ENCODE results near the gene MFSD6. TPM values are rescaled to one million over a fixed set of nuclear protein-coding genes. Genes with fewer than 3 reads are reported as not detected.

Gene MFSD6
- total RNA-seq, 6 experiments from 2014 or later, result 3.2 to 10.4 (median 9.5) TPM

DNA sequence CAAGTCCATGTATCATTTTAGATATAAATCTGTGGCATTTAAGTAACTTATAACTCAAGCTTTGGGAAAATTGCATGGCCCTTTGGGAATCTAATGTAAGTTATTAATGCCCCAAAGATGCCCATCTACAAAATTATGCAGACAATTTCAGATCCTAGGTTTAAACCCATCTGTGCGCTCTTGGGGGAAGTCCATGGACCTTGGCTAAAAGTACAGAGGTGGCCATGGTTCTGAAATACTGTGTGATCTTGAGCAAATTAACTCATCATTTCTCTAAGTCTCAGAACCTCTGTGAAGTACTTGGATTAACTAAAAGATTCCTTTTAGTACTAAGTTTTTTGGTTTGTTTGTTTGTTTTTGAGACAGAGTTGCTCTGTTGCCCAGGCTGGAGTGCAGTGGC, 45.3 kb upstream of the MFSD6 start:
- no peak for DNase-seq
- Mint-ChIP-seq H3K36me3 (ENCODE audit: low read depth) (no peaks in the 10 kb centered on the region), H3K27ac (no peak overlapping the region), H3K9me3 (no peaks in the 10 kb centered on the region), H3K4me1 (ENCODE audit: low read depth) (peaks cover 17% of the 10 kb centered on the region), H3K4me3 (no peak overlapping the region), H3K27me3 (ENCODE audit: insufficient read depth) (no peaks in the 10 kb centered on the region)
- TF ChIP-seq, protein P1, sequence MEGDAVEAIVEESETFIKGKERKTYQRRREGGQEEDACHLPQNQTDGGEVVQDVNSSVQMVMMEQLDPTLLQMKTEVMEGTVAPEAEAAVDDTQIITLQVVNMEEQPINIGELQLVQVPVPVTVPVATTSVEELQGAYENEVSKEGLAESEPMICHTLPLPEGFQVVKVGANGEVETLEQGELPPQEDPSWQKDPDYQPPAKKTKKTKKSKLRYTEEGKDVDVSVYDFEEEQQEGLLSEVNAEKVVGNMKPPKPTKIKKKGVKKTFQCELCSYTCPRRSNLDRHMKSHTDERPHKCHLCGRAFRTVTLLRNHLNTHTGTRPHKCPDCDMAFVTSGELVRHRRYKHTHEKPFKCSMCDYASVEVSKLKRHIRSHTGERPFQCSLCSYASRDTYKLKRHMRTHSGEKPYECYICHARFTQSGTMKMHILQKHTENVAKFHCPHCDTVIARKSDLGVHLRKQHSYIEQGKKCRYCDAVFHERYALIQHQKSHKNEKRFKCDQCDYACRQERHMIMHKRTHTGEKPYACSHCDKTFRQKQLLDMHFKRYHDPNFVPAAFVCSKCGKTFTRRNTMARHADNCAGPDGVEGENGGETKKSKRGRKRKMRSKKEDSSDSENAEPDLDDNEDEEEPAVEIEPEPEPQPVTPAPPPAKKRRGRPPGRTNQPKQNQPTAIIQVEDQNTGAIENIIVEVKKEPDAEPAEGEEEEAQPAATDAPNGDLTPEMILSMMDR (IDR thresholded peaks at IDR 0.05), result no peak

DNA sequence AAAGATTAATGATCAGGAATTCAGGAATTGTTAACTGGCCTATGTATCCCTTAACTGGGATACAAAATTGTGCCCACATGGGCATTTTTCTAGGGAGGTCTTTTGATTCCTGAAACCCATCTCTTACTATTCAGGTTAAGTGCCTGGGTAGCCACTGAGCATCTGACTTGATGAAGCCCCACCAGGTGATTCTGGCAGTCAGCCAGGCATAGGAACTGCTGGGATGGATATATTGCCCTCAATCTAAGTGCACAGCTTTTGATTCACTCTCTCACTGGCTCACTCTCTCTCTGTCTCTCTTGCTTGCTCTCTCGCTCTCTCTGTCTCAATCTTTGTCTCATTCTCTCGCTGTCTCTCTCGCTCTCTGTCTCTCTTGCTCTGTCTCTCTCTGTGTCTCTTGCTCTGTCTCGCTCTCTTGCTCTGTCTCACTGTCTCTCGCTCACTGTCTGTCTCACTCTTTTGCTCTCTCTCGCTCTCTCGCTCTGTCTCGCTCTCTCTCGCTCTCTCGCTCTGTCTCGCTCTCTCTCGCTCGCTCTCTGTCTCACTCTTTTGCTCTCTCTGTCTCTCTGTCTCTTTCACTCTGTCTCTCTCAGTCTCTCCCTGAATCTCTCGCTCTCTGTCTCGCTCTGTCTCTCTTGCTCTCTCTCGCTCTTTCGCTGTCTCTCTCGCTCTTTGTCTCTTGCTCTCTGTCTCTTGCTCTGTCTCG, 42.5 kb upstream of the MFSD6 start:
- Mint-ChIP-seq H3K27me3 (ENCODE audit: insufficient read depth) (no peaks in the 10 kb centered on the region), H3K4me3 (no peak overlapping the region), H3K4me1 (ENCODE audit: low read depth) (no peaks in the 10 kb centered on the region), H3K27ac (no peak overlapping the region), H3K9me3 (no peaks in the 10 kb centered on the region), H3K36me3 (ENCODE audit: low read depth) (peaks cover 5% of the 10 kb centered on the region; the same call in 1 of the 2 replicates)
- TF ChIP-seq, protein P1 (IDR thresholded peaks at IDR 0.05), result no peak
- no peak for DNase-seq

DNA sequence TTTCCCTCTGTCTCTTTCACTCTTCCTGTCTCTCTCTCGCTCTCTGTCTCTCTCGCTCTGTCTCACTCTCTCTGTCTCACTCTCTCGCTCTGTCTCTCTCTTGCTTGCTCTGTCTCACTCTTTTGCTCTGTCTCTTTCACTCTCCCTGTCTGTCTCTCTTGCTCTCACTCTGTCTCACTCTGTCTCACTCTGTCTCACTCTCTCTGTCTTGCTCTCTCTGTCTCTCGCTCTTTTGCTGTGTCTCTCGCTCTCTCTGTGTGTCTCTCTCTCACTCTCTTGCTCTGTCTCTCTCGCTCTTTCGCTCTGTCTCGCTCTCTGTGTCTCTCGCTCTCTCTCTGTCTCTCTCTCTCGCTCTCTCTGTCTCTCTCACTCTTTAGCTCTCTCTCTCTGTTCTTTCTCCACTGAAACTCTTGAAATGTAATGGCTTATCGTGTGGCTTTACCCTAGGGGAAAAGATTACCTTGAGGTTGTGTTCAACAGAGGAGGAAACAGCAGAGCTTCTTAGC, 41.9 kb upstream of the MFSD6 start:
- TF ChIP-seq, protein P1 (IDR thresholded peaks at IDR 0.05), result no peak

DNA sequence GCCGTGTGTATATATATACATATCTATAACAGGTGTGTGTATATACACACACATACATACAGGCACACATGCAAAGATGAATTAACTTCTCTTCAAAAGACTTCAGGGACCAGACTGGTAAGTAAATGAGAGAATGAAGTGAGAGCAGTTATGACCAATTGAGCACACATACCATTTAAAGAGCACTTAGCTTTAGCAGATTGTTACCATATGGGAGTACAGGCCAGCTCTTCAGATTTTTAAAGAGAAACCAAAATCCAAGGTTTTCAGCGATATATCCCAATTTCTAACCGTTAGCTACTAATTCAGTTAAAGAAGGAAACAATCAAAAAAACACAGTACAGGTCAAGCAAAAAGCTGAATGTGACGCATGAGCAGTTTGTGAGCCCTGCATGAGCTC, 41.1 kb upstream of the MFSD6 start:
- TF ChIP-seq, protein P1 (IDR thresholded peaks at IDR 0.05), result no peak
- Mint-ChIP-seq H3K4me1 (ENCODE audit: low read depth) (peaks cover 2% of the 10 kb centered on the region; the same call in 1 of the 2 replicates), H3K27ac (no peak overlapping the region), H3K36me3 (ENCODE audit: low read depth) (peaks cover 5% of the 10 kb centered on the region; the same call in 1 of the 2 replicates), H3K4me3 (no peak overlapping the region), H3K27me3 (ENCODE audit: insufficient read depth) (no peaks in the 10 kb centered on the region), H3K9me3 (no peaks in the 10 kb centered on the region)
- no peak for DNase-seq

More for the DNA sequence above, 41.9 kb upstream of the MFSD6 start:
- Mint-ChIP-seq H3K36me3 (ENCODE audit: low read depth) (peaks cover 5% of the 10 kb centered on the region; the same call in 1 of the 2 replicates), H3K27me3 (ENCODE audit: insufficient read depth) (no peaks in the 10 kb centered on the region), H3K4me3 (no peak overlapping the region), H3K4me1 (ENCODE audit: low read depth) (no peaks in the 10 kb centered on the region), H3K27ac (no peak overlapping the region), H3K9me3 (no peaks in the 10 kb centered on the region)
- DNase-seq, result no peak

DNA sequence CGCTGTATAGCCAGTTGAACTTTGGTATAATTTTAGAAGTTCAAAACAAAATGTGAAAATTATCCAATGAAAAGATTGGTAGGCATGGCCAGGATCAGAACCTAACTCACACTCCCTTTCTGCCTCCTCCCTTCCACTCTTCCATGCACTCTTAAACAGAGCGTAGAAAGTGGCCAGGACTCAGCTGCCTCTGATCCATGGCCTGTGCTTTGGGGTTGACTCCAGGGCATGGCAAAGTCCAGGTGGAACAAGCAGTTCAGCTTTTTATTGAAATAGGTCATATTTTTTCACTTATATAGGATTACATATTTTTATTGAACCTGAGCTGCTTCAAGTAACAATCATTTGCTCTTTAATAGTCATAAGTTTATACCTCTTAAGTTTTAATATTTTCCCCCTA, 38.5 kb upstream of the MFSD6 start:
- H3K36me3 Mint-ChIP-seq (ENCODE audit: low read depth), result peaks cover 5% of the 10 kb centered on the region; the same call in 1 of the 2 replicates
- TF ChIP-seq, protein P1 (IDR thresholded peaks at IDR 0.05), result no peak
- H3K9me3 Mint-ChIP-seq, result no peaks in the 10 kb centered on the region
- peaks cover 5% of the 10 kb centered on the region; the same call in 1 of the 2 replicates for H3K4me1 Mint-ChIP-seq (ENCODE audit: low read depth)
- no peak for DNase-seq
- H3K27ac Mint-ChIP-seq, result no peak overlapping the region
- H3K27me3 Mint-ChIP-seq (ENCODE audit: insufficient read depth), result no peaks in the 10 kb centered on the region; the same call in 1 of the 2 replicates
- H3K4me3 Mint-ChIP-seq, result no peak overlapping the region
